Stimulated activated CD8-positive, alpha-beta memory T cell treated with anti-CD3 and anti-CD28 coated beads, Interleukin-4, amount 100 ng/mL, for 4 hours (primary cell): ENCODE data around the gene COLEC11.
"Not testable (repeated sequence)": the region's sequence is repeated elsewhere in the genome, so short reads cannot be mapped to it uniquely, and the experiment has no call there.

Experiments used
- DNase-seq, 2 donors: peaks; one replicate each; pipeline ENCODE4 v3.0.0-alpha.2; 2020; ENCODE audit warnings: low read depth in 2 of 2, low spot score in 1 of 2

COLEC11 gene

DNA sequence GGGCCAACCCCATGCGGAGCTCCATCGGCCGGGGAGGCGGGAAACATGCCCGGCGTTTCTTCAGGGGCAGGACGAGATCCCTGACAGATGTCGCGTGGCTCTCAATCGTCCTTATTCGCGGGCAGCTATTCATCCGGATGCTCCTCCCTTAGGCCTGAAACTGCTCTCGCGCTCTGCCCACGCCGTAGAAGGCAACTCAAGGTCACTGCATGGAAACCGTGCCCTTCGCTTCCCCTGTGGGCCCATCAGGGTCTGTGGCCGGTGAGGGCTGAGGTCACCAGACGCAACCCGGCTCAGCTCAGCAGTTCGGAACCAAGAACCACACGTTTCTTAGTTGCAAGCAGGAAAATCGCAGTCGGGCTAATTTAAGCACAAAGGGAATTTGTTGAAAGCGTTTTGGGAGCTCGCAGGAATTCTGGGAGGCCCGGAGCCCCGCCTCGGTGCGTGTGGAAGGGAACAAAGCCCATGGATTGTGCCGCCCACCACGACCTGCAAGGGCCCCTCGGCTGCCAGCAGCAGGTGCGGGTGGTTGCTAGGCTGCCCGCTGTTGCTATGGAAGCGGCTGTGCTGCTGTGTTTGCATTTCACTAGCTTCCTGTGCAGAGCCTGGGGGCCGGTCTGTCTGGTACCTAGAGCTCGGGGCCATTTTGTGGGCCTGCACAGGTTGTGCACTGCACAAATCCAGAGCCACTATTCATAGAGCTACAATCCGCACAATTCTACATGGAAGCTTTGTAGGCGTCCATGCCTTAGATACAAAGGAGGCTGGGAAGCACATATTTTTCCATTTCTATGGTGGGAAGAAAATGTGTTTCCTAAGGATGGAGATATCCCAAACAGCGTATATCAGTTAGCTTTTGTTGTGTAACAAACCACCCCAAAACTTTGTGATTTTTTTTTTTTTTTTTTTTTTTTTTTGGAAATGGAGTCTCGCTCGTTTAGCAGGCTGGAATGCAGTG is 57.1 kb downstream of the COLEC11 start:
- DNase-seq, result peak in 1 of 2 donors; percentile 21

- DNase-seq, result no peak
Observed at GRCh38 chr2:3652896-3653625, 58.1 kb downstream of the COLEC11 start.

GRCh38 chr2:3654011-3654410 is 59.1 kb downstream of the COLEC11 start:
- no peak for DNase-seq

DNA sequence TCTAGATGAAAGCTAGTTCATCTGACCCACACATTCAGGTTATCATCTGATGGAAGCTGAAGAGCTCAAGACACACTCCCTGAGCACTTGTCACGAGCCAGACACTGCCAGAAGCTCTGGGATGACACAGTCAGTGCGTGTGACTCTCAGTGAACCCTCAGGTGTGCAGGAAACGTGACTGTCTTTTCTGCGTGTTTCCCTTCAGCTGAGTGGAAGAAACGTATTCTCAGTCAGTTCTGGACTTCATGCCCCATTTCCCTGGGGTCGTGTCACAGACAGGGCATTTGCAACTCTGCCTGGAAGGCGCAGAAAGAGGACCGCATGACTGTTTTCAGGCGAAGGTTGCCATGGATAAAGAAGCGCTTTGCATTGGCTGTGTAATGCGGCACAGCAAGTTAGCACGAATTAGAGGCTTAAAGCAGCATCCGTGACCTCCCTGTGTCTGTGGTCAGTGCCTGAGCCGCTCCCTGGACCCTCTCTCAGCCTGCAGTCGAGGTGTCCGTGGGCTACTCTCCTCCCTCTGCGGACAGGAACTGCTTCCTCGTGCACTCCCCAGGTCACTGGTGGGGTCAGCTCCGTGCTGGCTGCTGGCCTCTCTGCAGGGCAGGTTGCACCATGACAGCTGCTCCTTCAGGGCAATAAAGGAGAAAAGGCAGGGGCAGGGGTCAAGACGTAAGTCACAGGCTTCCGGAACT is 59.8 kb downstream of the COLEC11 start:
- no peak for DNase-seq

DNA sequence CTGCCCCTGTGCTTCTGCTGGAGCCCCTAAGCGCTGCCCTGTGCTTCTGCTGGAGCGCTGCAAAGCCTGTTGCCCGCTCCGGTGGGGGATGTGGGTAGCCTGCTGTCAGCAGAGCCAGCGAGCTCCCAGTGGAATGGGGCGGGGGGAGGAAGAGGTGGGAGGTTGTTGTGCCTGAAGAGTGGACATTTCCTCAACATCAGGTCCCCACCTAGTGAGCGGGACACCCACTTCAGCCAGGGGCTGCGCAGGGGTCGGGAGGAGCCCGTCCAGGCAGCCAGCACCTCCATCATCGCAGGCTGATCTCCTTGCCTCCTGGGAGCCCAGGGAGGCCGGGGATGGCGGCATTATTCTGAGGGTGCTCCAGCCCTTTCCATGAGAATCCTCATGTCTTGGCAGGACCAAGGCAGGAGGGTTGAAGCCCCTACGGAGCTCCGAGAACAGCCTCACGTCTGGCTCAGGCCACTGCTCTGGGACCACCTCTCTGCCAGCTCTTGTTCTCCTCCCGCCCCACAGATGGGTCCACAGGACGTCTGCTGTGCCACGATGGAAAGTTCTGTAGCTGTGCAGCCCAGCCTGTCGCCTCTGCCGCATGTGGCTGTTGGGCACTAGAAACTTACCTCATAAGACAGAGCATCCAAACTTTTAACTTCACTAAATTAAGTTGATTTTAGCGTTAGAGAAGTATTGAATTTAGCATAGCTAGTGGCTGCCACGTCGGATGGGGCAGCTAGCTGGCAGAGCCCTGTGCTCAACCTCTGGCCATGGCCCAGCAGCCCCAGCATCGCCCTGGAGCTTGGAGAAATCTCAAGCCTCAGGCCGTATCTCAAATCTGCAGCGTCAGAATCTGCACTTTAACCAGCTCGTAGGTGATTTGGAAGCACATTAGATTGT is 61.2 kb downstream of the COLEC11 start:
- no peak for DNase-seq

- no peak for DNase-seq
Observed at GRCh38 chr2:3656762-3657721, 62.1 kb downstream of the COLEC11 start.

DNA sequence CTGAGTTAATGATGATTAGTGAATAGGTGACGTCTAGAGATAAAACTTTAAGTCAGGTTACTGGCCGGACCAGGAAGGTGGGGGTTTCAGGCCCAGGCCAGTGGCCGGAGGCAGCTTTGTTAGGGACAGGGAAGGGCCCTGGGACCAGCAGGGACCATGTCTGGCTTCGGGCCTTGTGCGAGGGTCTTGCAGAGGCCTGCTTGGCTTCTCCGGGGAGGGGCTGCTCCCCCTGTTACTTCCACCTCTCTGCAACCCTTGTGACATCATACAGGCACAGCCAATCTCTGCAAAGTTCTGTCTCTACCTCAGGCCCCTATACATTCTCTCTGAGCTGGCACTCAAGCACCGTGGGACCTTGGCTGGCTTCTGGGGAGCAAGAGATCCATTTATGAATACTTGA is 63.0 kb downstream of the COLEC11 start, which contains the start of gene ALLC:
Gene ALLC (plus strand): TSS at position 320 of the 400 bp plus-strand sequence. CDS start 12,958 bp downstream, outside the sequence.
- DNase-seq, result no peak

- no peak for DNase-seq
Observed at GRCh38 chr2:3659447-3660432, 64.8 kb downstream of the COLEC11 start.

GRCh38 chr2:3660640-3661039 is 65.7 kb downstream of the COLEC11 start:
- DNase-seq, result not testable (repeated sequence)

GRCh38 chr2:3661149-3661660 is 66.3 kb downstream of the COLEC11 start:
- DNase-seq, result no peak

- DNase-seq, result no peak
Observed at GRCh38 chr2:3662239-3662638, 67.3 kb downstream of the COLEC11 start.

DNA sequence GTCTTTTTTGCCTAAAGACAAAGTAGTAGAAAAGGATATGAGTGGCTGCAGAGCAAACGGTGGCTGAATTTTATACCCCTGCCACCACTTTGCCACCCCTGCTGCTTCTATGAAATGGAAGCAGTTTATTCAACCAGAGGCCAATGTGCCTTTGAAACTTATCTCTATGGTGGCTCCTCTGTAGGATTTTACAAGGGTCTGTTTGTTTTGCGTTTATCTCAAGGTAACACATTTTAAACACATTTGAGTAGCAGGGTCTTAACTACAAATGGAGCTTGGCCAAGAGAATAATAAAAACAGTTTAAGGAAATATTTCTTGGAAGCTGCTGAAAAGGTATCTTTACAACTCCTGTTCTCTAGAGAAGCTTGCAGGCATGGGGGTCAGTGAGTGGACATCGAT is 69.2 kb downstream of the COLEC11 start:
- DNase-seq, result no peak

- no peak for DNase-seq
Observed at GRCh38 chr2:3664925-3665324, 70.0 kb downstream of the COLEC11 start.

DNA sequence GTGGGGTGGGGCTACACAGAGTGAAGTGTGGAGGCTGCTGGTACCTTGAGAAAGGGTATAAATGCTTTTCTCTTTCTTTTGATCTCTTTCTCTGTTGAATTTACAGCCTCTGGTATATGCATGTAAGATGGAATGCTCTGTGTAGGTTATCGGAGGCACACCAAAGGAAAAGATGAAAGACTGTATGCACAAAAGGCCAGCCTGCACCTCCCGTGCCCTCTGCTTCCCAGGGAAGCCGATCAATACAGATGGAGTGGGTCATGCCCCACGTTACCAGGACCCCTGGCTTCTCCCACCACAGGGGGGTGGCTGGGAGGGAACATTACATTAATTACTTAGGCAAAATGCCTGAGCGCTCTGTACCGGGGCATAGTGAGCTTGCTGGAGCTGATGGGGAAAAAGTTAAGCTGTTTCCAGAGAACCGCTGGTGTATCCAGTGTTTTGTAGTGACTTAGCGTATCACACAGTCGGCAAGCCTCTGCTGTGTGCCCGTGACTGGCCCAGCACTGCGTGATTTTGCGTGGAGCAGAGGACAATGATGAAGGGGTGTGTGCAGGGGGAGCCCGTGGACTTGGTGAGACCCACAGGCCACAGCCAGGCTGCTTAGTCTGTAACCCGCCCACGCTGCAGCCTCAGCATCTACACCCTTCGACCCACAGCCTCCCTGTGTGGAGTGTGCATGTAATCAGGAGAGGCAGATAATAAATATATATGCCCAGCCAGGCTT is 71.1 kb downstream of the COLEC11 start:
- no peak for DNase-seq

GRCh38 chr2:3666613-3666975 is 71.7 kb downstream of the COLEC11 start:
- DNase-seq, result no peak

DNA sequence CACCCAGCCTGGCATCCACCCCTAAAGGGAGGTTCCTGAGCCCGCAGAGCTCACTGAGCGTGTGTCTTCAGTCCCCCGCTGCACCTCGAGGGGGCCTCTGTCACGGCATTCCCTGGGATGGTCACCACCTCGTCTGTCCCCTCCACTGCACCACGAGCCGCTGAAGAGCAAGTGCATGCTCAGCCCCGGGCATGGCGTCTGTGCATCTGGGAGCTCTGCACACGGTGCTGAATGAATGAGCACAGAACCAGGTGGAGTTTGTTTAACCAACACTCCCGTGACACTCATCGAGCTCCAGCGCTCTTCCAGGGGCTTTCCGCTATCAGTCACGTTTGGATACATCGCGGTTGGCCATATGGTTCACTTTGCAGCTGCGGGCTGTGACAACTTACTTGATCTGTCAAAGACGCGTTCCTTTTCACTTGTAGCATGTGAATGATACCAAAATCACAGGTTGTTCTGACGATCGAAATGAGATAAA is 72.3 kb downstream of the COLEC11 start:
- DNase-seq, result no peak

DNA sequence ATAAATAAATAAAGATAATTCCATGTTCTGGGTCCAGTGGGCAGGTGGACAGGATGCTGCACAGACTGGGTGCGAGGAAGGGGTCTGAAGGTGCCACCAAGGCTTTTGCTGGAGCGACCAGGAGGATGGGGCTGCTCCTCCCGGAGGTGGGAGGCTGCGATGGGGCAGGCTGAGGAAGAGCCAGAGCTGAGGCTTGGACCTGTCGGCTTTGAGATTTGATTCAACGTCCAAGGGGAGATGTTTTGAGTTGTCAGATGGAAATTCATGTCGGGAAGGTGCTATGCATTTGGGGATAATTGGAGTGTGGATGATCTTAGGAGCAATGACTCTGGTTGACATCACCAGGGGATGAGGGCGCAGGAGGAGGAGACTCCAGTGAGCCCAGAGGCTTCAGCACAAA is 74.7 kb downstream of the COLEC11 start:
- no peak for DNase-seq
